C4-2B (cell line): Measurements from ENCODE around the gene DLG1.

Experiments
- CTCF ChIP-seq: fragments of 450-650 bp; conservative IDR thresholded peaks from 2 replicates; pipeline ENCODE4 v1.5.1; 2017; ENCODE audit warnings: mild to moderate bottlenecking
- ZFX ChIP-seq: fragments of 450-650 bp; IDR thresholded peaks from 2 replicates; pipeline ENCODE4 v1.6.1; 2017

GRCh38 chr3:197029511-197030167 is 268.8 kb downstream of the DLG1 start, which contains the start of gene MELTF:
- TF ChIP-seq CTCF (no peak; the same call in 1 of the 2 replicates), ZFX (no peak)
